Ishikawa (cell line): ENCODE data around the gene ZNF280D.

Experiments used
- CEBPB ChIP-seq: IDR thresholded peaks from 2 replicates; pipeline ENCODE4 v1.6.1; 2012
- CREB1 ChIP-seq: IDR thresholded peaks from 2 replicates; pipeline ENCODE4 v1.6.1; 2012; ENCODE audit warnings: low read depth
- FOXM1 ChIP-seq: IDR thresholded peaks from 2 replicates; pipeline ENCODE4 v1.6.1; 2012; ENCODE audit warnings: low read depth, borderline replicate concordance
- MAX ChIP-seq: IDR thresholded peaks from 2 replicates; pipeline ENCODE4 v1.6.1; 2012
- RAD21 ChIP-seq: IDR thresholded peaks from 2 replicates; pipeline ENCODE4 v1.6.1; 2012; ENCODE audit warnings: low read depth

- no peak for TF ChIP-seq CREB1
- no peak for TF ChIP-seq RAD21
- no peak for TF ChIP-seq FOXM1
- no peak for TF ChIP-seq CEBPB
- no peak for TF ChIP-seq MAX
Measured at GRCh38 chr15:56586206-56586605, 147.1 kb downstream of the ZNF280D start.
